NCI-H2107 (cell line): ENCODE data around the gene PLAAT4.
A peak's percentile ranks its signal among the peaks of the same experiment; 100 is the strongest.
"Not testable (repeated sequence)": the region's sequence is repeated elsewhere in the genome, so short reads cannot be mapped to it uniquely, and the experiment has no call there.

ENCODE experiments used
- DNase-seq: peaks from one replicate; lab custom pipeline; 2025; lab: John Stamatoyannopoulos, UW

Gene PLAAT4

DNA sequence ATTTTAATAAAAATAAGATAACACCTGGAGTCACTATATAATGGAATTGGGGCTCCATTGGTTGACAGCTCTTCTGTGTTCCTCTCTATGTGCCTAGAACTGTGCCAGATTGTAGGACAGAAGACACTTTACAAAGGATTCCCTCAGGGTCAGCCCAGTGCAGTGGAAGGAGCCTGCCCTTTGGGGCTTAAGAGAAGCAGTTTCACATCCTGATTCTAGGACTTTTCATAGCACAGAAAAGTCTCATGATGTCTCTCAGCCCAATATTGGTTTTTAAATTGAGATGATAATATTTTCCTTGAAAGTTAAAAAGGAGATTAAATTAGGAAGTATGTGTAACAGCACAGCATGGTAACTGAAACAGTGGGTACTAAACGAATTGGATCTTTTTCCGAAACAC lies 7.1 kb downstream of the PLAAT4 start:
- no peak for DNase-seq

DNA sequence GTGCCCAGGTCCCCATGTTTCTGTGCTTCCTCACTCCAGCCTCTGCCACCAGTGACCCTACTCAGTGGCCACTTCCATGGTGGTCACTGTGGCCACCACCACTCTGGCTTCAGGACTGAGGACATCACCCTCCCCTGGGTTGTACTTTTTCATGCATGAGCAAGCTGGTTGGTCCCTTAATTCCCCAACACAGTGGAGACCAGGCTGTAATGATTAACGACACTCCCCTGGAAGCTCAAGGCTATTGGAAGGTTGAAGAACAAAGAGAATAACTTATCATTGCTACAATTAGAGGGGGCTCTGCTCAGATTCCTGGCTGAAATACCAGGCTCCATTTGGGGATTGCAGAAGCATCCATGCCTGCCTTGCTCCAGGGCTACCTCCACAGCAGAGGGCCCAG lies 10.5 kb downstream of the PLAAT4 start:
- no peak for DNase-seq

DNA sequence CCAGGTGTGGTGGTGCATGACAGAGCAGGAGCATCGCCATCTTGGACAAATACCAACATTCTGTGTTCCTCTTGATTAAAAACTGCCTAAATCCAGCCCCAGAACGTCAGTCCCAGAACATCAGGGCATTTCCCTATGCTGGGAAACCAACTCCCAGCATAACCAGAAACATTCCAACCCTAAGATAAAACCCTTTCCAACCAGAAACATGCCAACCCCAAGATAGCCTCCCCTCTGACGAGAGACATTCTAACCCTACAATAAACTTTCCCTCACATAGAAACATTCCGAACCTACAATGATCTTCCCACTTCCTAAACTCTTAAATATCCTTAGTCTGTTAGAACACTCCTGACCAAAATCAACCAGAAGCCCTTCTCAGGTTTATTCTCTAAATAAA lies 11.6 kb downstream of the PLAAT4 start:
- no peak for DNase-seq

DNA sequence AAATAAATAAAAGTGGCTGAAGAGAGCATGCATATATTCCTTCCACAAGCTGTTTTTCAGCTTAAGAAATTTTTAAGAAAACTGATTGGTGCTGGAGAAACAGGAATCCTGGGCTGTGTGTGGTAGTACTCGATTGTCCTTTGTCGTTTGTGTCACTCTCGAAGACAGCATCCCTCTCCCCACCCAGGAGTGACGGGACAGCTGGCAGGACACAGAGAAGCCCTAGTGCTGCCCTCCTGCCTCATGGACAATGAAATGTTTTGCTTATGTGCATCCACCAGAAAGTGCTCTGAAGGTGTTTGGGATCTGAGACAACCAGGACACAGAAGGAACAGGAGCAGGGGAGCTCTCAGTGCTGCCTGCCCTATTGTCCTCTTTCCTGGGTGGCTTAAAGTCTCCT lies 12.8 kb downstream of the PLAAT4 start:
- DNase-seq, result no peak

DNA sequence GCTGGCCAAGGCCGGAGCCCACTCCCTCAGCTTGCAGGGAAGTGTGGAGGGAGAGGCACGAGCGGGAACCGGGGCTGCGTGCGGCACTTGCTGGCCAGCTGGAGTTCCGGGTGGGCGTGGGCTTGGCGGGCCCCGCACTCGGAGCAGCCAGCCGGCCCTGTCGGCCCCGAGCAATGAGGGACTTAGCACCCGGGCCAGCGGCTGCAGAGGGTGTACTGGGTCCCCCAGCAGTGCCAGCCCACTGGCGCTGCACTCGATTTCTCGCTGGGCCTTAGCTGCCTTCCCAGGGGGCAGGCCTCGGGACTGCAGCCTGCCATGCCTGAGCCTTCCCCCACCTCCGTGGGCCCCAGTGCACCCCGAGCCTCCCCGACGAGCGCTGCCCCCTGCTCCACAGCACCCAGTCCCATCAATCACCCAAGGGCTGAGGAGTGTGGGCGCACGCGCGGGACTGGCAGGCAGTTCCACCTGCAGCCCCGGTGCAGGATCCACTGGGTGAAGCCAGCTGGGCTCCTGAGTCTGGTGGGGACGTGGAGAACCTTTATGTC lies 13.6 kb downstream of the PLAAT4 start:
- DNase-seq, result not testable (repeated sequence)

DNA sequence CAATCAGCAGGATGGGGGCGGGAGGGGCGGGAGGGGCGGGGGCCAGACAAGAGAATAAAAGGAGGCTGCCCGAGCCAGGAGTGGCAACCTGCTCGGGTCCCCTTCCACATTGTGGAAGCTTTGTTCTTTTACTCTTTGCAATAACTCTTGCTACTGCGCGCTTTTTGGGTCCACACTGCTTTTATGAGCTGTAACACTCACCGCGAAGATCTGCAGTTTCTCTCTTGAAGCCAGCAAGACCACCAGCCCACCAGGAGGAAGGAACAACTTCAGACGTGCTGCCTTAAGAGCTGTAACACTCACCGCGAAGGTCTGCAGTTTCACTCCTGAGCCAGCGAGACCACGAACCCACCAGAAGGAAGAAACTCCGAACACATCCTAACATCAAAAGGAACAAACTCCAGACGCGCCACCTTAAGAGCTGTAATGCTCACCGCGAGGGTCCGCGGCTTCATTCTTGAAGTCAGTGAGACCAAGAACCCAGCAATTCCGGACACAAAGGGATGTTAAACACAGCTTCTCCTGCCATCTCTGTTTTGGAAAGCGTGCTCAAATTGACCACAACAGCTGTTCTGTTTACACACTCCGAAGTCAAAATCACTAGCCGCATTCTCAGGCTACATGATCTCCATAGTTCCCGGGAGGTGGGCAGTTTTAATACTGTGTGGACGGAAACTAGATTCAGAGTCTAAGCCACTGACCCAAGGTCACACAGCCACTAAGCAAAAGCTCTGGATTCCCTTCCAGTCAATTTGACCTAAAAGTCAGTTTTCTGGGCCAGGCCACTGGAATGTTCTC lies 14.7 kb downstream of the PLAAT4 start:
- DNase-seq, result no peak

DNA sequence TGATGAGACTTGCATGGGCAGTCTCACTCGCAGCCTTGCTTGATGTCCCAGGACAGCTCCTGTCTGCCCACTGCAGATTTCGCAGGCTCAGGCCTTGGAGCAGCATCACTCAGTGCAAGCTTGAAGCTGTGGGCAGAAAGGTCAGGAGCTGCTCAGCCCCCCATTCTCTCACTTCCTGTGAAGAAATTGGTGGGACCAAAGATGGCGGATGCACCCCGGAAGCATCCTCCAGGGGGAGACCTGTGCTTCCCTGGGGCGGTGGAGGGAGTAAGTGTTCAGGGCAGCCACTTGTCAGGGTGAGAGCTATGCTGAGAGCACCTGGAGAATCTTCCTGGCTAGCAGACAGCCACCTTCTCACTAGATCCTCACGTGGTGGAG lies 15.3 kb downstream of the PLAAT4 start:
- no peak for DNase-seq

DNA sequence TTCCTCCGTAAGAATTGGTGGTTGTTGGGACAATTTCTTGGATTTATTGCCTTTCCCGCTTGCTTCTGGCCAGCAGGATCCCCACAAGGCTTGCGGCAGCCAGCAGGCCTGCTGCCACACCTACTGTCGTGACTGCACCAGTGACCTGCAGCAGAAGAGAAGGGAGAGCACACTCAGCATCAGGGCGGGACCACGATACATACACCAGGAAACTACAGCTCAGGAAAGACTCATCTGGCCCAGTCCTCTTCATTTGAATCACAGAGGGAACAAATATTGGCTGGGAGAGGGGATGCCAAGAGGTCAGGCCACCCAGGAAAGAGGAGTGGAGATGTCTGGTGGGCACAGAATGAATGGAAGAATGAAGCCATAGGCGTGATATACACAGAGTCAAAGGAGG lies 16.3 kb downstream of the PLAAT4 start:
- DNase-seq, result no peak

DNA sequence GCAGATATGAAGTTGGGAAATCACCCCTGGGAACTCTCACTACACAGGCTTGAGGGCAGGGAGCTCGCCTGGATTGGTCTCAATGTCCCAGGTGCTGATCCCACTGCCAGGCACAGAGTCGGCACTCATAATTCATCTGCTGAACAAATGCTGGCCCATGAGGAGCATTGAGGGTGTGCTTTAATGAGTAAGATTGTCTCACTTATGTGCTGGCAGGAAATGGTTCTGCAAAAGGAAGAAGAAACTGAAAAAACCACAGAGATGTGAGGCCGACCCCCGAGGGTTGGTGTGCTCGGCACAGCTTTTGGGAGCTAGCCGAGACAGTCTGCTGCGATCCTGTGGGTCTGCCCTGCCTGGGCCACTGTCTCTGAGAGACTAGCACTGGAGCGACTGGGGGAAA lies 17.2 kb downstream of the PLAAT4 start:
- no peak for DNase-seq

DNA sequence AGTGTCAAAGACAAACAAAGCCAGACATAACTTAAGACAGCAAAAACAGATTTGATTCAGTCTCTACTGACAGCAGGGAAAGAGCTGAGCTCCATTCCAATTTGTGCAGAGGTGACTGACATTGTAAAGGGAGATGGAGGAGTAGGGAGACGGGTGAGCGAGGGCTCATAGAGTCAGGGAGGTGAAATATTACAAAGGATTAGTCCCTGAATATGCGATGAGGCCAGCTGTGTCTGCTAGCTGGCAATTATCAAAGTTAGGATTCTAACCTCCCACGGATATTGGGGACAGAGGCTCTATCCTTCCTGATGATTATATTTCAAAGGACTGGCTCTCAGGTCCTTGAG lies 18.2 kb downstream of the PLAAT4 start:
- DNase-seq, result no peak

DNA sequence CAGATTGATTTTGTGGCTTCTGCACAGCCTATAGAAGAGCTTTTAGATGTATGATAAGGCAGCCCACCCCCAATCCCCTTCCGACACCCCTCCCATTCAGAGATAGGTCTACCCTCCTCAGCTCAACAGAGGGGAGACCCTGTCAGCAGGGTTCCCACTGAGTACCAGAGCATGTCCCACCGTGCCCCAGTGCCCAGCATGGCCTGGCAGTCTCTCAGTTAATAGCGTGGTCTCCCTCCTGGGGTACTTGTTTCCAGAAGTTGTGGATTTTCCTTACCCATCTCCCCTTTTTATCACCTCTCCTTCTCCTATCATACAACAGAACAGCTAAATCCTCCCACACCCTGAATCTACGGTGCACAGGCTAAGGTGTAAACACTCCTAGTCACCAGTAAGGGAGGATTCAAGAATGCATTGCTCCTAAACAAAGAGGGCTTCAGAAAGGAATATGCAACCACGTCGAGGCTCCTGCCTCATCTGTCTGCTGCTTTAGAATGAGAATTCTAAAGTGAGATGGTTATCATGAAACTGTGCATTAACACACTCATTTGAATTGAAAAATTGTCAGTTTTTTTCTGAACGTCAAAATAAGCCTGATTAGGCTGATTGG lies 19.9 kb downstream of the PLAAT4 start:
- DNase-seq, result no peak

DNA sequence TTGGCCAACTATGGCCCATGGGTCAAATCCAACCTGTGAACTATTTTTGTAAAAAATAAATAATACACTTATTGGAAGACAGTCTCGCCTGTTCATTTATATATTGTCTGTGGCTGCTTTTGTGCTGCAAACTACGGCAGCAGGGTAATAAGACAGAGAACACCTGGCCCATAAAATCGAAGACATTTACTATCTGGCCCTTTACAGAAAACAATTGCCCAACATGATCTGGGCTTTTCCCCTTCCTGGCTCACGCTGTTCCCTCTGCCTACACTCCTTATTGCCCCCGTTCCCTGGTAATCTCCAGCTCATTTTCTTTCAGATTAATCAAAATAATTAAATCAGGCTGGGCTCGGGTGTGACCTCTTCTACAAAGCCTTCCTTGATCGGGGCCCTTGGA lies 21.0 kb downstream of the PLAAT4 start:
- DNase-seq, result no peak

DNA sequence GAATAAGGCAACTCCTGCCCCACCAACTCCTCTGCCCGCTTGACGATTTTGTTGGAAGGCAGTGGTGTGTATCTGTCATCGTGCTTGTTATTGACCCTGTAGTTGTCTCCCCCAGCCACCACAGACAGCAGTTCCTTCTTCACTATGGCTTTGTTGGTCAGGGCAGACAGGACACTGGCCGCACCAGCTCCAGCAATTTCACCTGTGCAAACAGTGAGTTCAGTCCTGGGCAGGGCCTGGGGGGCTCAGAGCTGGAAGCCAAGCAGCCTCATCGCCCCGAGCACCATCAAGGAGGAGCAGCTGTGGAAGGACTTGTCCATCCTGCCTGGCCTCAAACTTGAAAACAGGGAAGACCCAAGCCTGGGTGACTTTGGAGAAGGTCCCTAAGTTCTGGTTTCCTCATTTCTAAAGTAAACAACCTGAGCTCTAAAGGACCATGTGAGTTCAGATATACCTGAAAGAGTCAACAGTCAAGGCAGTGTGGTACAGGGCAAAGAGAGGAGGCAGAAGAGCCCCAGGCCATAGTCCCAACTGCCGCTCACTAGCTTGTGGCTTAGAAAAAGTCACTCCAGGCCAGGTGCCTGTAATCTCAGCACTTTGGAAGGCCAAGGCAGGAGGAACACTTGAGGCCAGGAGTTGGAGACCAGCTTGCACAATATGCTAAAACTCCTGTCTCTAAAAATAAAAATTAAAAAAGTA lies 22.0 kb downstream of the PLAAT4 start:
- no peak for DNase-seq

DNA sequence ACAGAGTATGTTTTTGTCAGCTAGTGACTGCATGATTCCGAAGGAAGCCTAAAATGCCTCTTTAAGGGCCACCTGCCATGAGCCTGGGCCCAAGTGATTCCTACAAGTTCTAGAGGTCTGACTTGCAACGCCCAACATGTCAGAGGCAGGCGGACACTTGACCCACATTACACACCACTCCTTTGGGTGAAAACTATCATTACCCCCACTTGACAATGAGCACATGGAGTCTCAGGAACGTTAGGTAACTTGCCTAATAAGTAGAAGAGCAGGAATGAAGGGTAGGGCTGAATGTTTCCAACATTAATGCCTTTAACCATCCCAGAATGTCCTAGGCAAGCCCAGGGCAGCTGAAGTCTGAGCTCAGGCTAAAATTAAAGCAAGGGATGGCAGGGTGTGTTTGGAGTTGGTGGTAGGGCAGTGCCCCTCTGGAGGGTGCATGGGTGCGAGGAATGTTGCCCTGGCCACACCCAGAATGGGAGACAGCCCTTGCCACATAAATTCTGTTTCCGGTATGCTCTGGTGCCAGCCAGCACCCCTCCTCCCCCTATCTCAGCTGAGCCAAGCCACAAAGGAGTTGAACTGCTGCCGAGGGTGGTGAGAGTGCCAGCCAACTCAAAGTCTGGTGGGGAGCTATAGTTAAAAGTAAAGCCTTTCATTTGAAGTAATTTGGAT lies 24.0 kb downstream of the PLAAT4 start:
- no peak for DNase-seq

DNA sequence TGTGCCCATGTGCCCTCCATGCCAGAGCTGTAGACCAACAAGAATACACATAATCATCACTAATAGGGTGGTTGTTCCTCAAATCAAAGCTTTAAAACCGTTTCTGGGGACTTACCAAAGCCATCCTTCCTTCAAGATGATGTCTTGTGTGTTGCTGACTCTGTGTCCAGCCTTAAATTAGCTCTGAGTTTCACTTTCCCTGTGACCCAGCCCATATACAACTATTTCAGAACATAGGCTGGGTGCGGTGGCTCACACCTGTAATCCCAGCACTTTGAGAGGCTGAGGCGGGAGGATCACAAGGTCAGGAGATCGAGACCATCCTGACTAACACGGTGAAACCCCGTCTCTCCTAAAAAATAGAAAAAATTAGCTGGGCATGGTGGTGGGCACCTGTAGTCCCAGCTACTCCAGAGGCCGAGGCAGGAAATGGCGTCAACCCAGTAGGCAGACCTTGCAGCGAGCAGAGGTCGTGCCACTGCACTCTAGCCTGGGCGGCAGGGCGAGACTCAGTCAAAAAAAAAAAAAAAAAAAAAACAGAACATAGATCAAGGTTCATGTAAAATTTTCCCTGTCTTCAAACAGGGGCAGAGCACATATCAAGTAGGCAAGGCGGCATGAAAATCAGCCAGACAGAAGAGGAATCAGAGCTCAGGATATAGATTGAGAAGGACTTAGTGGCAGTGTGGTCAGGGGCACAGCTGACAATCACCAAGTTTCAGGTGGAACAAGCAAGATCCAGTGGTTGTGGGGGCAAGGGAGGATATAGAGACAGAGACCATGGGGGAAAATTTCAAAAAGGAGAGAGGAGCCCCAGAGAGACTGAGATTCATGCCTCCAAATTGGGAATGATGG lies 26.8 kb downstream of the PLAAT4 start, which contains the start of gene PLAAT2:
Gene PLAAT2, minus strand, starts transcription at position 179 of the 855 bp plus-strand sequence. Its CDS starts 55 bp downstream, at position 124.
- DNase-seq, result no peak

DNA sequence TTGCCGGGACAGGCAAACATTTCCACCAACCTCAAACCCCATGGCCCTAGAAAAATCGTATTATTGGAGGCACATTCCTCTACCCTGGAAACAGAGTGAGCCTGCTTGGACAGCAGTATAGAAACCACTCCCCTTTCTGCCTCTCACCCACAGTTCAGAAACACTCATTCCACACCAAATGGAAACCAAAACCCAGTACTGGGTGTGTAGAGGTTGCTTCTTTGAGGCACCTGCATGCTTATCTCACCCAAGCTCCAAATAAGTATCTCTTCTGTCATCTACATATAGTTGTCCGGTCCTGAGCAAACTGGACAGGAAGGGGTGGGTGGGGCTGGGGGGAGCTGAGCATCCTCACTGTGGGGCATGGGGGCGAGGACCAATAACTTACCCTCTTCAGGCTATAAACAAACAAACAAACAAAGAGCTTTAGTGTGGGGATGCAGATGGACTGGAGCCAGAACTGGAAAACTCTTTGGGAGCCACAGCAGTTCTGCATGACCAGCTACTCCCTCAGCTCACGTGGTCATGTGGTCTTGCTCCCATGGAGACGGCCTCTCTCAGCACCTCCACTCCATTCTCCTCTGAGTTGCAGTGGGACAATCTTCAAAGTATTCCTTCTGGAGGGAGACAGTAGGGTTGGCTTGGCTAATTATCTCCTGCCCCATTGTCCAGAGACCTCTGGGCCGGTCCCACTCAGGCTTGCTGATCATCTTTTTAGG lies 27.6 kb downstream of the PLAAT4 start:
- DNase-seq, result peak; percentile 1

DNA sequence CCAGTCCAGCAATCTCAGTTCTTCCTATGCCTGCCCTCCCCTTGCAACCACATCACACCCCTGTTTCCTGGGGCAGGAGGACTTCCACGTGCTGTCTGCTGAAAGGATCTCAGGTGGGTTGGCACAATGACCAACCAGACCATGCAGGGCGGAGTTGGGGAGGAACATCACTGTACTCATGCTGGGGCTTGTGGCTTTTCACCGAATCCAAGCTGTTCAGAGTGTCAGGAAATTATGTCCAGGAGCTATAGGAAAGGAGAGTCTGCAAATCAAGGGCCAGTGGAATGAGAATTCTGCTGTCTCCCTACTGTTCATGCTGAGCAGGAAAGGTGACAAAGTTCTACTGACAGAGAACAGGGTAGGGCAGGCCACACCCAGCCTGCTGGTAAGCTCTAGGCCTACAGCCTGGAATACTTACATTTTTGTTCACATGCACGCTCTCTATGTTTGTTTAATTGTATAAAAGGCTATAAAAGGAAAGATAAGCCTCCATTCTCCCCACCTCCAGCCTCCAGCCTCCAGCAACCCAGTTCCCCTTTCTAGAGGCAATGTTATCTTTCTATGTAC lies 28.3 kb downstream of the PLAAT4 start:
- no peak for DNase-seq

DNA sequence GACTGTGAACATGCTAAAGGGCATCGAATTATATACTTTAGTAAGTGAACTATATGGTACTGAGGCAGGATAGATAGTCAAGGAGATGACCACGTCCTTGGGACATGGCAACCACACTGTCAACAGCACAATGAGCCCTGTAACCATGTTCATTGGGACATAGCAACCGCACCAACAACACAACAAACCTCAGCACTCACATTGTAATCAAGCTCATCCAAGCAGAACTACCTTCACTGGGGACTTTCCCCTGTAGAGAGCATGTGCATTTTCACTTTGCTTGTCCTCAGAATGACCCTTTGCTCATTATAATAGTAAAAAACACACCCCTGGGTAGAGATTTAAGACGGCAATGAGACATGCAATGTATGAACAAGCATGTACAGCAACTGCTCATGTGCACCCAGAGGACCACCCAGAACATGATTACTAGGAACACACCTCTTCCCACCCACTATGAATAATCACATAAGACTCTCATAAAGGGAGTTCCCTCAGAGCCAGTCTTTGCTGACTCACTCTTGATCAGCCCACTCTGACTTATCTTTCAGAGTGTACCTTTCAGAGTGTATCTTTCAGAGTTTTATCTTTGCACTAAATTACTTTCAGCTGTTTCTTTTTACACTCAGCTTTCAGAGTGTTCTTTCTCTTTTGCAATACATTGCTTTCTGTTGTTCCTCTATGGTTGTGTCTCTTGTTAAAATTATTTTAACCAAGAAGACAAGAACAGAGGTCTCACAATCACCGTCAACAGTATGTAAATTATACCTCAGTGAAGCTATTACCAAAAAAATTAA lies 30.6 kb downstream of the PLAAT4 start:
- peak; percentile 4 for DNase-seq

DNA sequence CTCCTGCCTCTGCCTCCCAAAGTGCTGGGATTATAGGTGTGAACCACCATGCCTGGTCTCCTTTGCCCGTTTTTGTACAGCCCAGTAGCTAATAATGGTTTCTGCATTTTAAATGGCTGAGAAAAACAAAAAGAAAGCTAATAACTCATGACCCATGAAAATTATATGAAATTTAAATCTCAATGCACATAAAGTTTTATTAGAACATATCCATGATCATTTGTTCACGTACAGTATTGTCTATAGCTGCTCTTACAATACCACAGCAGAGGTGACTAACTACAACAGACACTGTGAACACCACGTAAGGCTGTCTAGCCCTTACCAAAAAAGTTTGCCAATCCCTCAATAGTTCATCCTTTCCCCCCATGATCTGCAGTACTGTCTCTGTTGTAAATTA lies 33.0 kb downstream of the PLAAT4 start:
- DNase-seq, result no peak
